Endometrial microvascular endothelial cells (primary cell): ENCODE measurements around the gene KMT2A. TPM values are rescaled to one million over a fixed set of nuclear protein-coding genes. Genes with fewer than 3 reads are reported as not detected.
"Not testable (repeated sequence)": the region's sequence is repeated elsewhere in the genome, so short reads cannot be mapped to it uniquely, and the experiment has no call there.

Experiments
- in situ Hi-C: cut with HindIII; loops from 2 replicates; pipeline ENCODE4 v1.10.0; 2017; ENCODE audit warnings: low sequenced_read_pairs, low pct_unique_long_range_greater_than_20kb; ENCODE audit errors: inconsistent ontology term
- total RNA-seq: library from RNA; depleted of rRNA; stranded (reverse); fragments of >200 nt; gene quantifications from one replicate; pipeline ENCODE4 v1.2.3, GENCODE V29; 2015; ENCODE audit errors: inconsistent ontology term

The KMT2A gene
- total RNA-seq: 29.9 TPM

- in situ Hi-C loops: no loop called here
These were observed at the start of gene KMT2A for GRCh38 chr11:118435893-118436624. Gene KMT2A, plus strand, starts transcription at chr11:118436492. Its CDS starts 21 bp downstream, at chr11:118436513.

GRCh38 chr11:118396097-118396501 lies 40.2 kb upstream of the KMT2A start:
- in situ Hi-C loops: no loop called here

GRCh38 chr11:118397448-118397847 lies 38.8 kb upstream of the KMT2A start:
- in situ Hi-C loops: no loop called here

GRCh38 chr11:118398791-118399559 lies 37.3 kb upstream of the KMT2A start:
- in situ Hi-C loops: no loop called here

GRCh38 chr11:118401151-118401879 lies 35.0 kb upstream of the KMT2A start, which contains the start of gene ATP5MG:
Gene ATP5MG, plus strand, starts transcription at chr11:118401606. Its CDS starts 60 bp downstream, at chr11:118401666.
- in situ Hi-C loops: no loop called here

GRCh38 chr11:118401880-118402590 lies 34.3 kb upstream of the KMT2A start:
- in situ Hi-C loops: no loop called here

GRCh38 chr11:118402594-118402993 lies 33.7 kb upstream of the KMT2A start:
- in situ Hi-C loops: not testable (repeated sequence)

GRCh38 chr11:118406599-118407166 lies 29.6 kb upstream of the KMT2A start:
- in situ Hi-C loops: no loop called here

- in situ Hi-C loops: no loop called here
These were observed 26.1 kb upstream of the KMT2A start for GRCh38 chr11:118410055-118410745.

GRCh38 chr11:118411530-118411929 lies 24.8 kb upstream of the KMT2A start:
- in situ Hi-C loops: no loop called here

GRCh38 chr11:118412921-118413320 lies 23.4 kb upstream of the KMT2A start:
- in situ Hi-C loops: no loop called here

- in situ Hi-C loops: no loop called here
These were observed 21.1 kb upstream of the KMT2A start for GRCh38 chr11:118415062-118415738.

- in situ Hi-C loops: no loop called here
These were observed 20.6 kb upstream of the KMT2A start for GRCh38 chr11:118415739-118416068.

- in situ Hi-C loops: not testable (repeated sequence)
These were observed 19.4 kb upstream of the KMT2A start for GRCh38 chr11:118416900-118417299.

- in situ Hi-C loops: no loop called here
These were observed 18.5 kb upstream of the KMT2A start for GRCh38 chr11:118417801-118418200.

GRCh38 chr11:118418766-118419165 lies 17.5 kb upstream of the KMT2A start:
- in situ Hi-C loops: no loop called here

- in situ Hi-C loops: no loop called here
These were observed 8.6 kb upstream of the KMT2A start for GRCh38 chr11:118427707-118428106.

- in situ Hi-C loops: no loop called here
These were observed 5.3 kb upstream of the KMT2A start for GRCh38 chr11:118430956-118431355.
